Measurements from ENCODE around the gene LYSMD2. TPM values are rescaled to one million over a fixed set of nuclear protein-coding genes. Genes with fewer than 3 reads are reported as not detected.

The LYSMD2 gene
- total and polyA plus RNA-seq, 9 of the 15 experiments (the other 6 are each of a cell fraction or from before 2014, with no cell fraction given), result 4.3 to 30.3 (median 9.8) TPM

- DNase-seq (ENCODE audit: extremely low read depth in 1 of 4, low spot score in 3 of 4) (peak; percentile 79 to 97 (median 84)), FAIRE-seq (peak; percentile 82), ATAC-seq (peak; percentile 99)
- peak within 1 kb of the TSS; percentile 97 for H2AFZ ChIP-seq (ENCODE audit: low read depth, low read length)
- H3K27ac ChIP-seq (ENCODE audit: extremely low read depth, low read depth, low read length), result no peak within 1 kb of the TSS
- H3K9ac ChIP-seq (ENCODE audit: insufficient read depth in 1 of 2, low read depth in 2 of 2, low read length in 2 of 2), result peak within 1 kb of the TSS; percentile 51 to 84; a peak in 3 of 4 replicates
- H3K27me3 ChIP-seq (ENCODE audit: control insufficient read depth in 2 of 2, insufficient read depth in 2 of 2, low read length in 2 of 2), result no peaks in the 10 kb centered on the region
- H3K9me1 ChIP-seq (ENCODE audit: control insufficient read depth, insufficient read depth, low read length), result no peaks in the 10 kb centered on the region
- ChIA-PET CTCF (ENCODE audit: low intra/inter-chr PET ratio) (interaction anchor here (0.7 kb wide), 1 partner anchor 95 kb away, joined by 3 read pairs; no protein-coding TSS in a partner anchor), POLR2A (interaction anchor here (0.6 to 1.7 kb wide), 7 partner anchors 9 to 949 kb away, joined by 3 to 18 read pairs (median 3); no protein-coding TSS in a partner anchor)
- H3K4me1 ChIP-seq (replicated peaks in 1 of 2; ENCODE audit: control insufficient read depth in 2 of 2, insufficient read depth in 2 of 2, low read length in 2 of 2), result peaks cover 3 to 5% of the 10 kb centered on the region in 2 experiments; a peak in 1 of 5 replicates
- intact Hi-C loops (cut with micrococcal nuclease), result no loop called here
- in situ Hi-C loops (cut with MboI), result no loop called here
- H4K20me1 ChIP-seq (replicated peaks; ENCODE audit: control insufficient read depth, insufficient read depth, low read length), result no peaks in the 10 kb centered on the region
- peaks cover 2% of the 10 kb centered on the region; the same call in 1 of the 3 replicates for H3K36me3 ChIP-seq (ENCODE audit: control insufficient read depth, insufficient read depth, low read length)
- no peaks in the 10 kb centered on the region for H3K9me3 ChIP-seq (replicated peaks; ENCODE audit: control insufficient read depth, insufficient read depth, low read depth, low read length)
- peak within 1 kb of the TSS; percentile 84 for H3K4me2 ChIP-seq (ENCODE audit: insufficient read depth, low read length)
- WGBS (ENCODE audit: insufficient coverage, low coverage, missing lambda C conversion rate), result under 1% methylated on average over 30 of the region's 38 CpGs
- H3K79me2 ChIP-seq (ENCODE audit: control insufficient read depth, insufficient read depth, low read length), result no peaks in the 10 kb centered on the region; the same call in 2 of the 3 replicates
- BruUV-seq (replicated peaks), result no TSS peak
- H3K4me3 ChIP-seq, result peak within 1 kb of the TSS; percentile 49
- TF ChIP-seq FOXM1 (IDR thresholded peaks at IDR 0.05; ENCODE audit: low read depth), result no peak
- TF ChIP-seq FOXM1 (CRISPR knock-in tag; IDR thresholded peaks at IDR 0.05; ENCODE audit: low read depth), result peak; percentile 82; the same call in 1 of the 2 replicates
- TF ChIP-seq HDAC6 (IDR thresholded peaks at IDR 0.05; ENCODE audit: low read depth, low read length), result no peak
- TF ChIP-seq BHLHE40 (IDR thresholded peaks at IDR 0.05; ENCODE audit: low read length), result 0 out of 2 replicates have a peak, but pooled peaks have one; percentile 16
- TF ChIP-seq ZNF175 (CRISPR knock-in tag; IDR thresholded peaks at IDR 0.05; ENCODE audit: low read depth), result peak; percentile 89; the same call in 1 of the 2 replicates
- peak; percentile 92 to 97 for TF ChIP-seq E2F6 (IDR thresholded peaks at IDR 0.05; ENCODE audit: borderline replicate concordance in 1 of 2, extremely low read depth in 1 of 2, insufficient read depth in 1 of 2, insufficient read length in 1 of 2, low read depth in 1 of 2, low read length in 1 of 2, poor library complexity in 1 of 2, severe bottlenecking in 1 of 2)
- TF ChIP-seq ARID1B (IDR thresholded peaks at IDR 0.05), result peak; percentile 32; the same call in 1 of the 2 replicates
- peak; percentile 94; the same call in 1 of the 2 replicates for TF ChIP-seq DMBX1 (CRISPR knock-in tag; IDR thresholded peaks at IDR 0.05; ENCODE audit: borderline replicate concordance)
- TF ChIP-seq PBX2 (CRISPR knock-in tag; IDR thresholded peaks at IDR 0.05; ENCODE audit: low read depth), result no peak
- peak; percentile 67 for TF ChIP-seq PBX2 (tag; conservative IDR thresholded peaks at IDR 0.05; ENCODE audit: low read depth)
- peak; percentile 60; the same call in 1 of the 2 replicates for TF ChIP-seq TGIF2 (CRISPR knock-in tag; IDR thresholded peaks at IDR 0.05)
- 0 out of 2 replicates have a peak, but pooled peaks have one; percentile 74 for TF ChIP-seq HMGXB4 (CRISPR knock-in tag; IDR thresholded peaks at IDR 0.05)
- TF ChIP-seq MTA3 (IDR thresholded peaks at IDR 0.05; ENCODE audit: borderline replicate concordance), result 0 out of 2 replicates have a peak, but pooled peaks have one; percentile 70
- no peak for TF ChIP-seq ZNF324 (CRISPR knock-in tag; IDR thresholded peaks at IDR 0.05)
- peak; percentile 72 for TF ChIP-seq GABPA (tag; conservative IDR thresholded peaks at IDR 0.05; ENCODE audit: low read depth)
These were observed 56.0 kb downstream of the LYSMD2 start, which contains the start of gene SCG3 for GRCh38 chr15:51681303-51681963. SCG3 (plus strand) TSS chr15:51681503; CDS start chr15:51681756, 253 bp downstream.

Data from K562 (cell line).